ENCODE results near the gene SSBP4.

SSBP4 gene

DNA sequence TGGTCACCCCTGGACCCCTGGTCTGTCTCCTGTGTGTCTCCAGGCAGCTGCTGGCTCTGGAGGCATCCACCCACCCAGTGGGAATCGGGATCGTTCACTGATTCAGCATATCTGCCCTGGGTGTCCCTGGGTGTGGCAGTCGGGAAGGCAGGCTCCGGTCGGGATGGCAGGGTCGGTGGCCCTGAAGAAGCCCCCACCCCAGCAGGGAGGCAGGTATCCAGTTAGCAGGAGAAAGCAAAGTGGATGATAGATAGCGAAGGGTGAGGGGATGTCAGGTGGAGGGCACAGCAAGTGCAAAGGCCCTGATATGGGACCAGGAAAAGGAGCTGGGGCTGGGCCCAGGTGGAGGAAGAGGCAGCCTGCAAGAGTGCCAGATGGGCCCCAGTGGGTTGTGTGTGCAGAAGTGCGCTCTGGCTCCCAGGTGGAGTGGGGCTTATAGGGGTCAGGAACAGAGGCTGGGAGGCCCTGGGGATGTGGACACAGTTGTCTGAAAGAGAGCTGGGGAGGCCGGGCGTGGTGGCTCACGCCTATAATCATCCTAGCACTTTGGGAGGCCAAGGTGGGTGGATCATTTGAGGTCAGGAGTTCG, 2.3 kb downstream of the SSBP4 start:
- no peak for DNase-seq (ENCODE audit: low read depth)

DNA sequence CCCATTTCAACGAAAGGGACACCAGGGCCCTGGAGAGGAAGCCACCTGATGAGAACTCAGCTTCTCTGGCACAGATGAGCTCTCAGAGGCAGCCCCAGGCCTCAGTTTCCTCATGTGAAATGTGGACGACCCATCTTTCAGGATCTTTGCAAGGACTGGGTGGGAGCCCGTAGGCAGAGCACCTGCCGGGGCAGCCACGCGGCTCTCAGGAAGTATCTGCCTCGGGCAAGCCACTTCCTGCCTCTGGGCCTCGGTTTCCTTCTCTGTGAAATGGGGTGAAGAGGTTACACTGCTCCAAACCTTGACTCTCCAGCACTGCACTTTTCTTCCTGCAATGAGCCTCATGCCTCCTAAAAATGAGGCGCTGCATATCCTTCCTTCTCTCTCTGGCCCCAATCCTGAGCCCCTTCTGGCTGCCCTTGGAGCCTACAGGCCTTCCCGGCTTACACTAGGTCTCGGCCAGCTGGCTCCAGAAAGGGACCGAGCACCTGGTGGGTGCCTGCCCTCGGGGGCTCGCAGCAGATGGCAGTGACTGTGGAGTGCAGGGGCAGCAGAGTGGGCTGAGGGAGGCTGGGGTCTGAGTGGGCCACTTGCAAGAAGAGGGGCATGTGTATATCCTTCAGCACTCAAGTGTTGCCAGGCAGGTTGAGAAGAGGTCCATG, 3.5 kb downstream of the SSBP4 start:
- DNase-seq (ENCODE audit: low read depth), result no peak

DNA sequence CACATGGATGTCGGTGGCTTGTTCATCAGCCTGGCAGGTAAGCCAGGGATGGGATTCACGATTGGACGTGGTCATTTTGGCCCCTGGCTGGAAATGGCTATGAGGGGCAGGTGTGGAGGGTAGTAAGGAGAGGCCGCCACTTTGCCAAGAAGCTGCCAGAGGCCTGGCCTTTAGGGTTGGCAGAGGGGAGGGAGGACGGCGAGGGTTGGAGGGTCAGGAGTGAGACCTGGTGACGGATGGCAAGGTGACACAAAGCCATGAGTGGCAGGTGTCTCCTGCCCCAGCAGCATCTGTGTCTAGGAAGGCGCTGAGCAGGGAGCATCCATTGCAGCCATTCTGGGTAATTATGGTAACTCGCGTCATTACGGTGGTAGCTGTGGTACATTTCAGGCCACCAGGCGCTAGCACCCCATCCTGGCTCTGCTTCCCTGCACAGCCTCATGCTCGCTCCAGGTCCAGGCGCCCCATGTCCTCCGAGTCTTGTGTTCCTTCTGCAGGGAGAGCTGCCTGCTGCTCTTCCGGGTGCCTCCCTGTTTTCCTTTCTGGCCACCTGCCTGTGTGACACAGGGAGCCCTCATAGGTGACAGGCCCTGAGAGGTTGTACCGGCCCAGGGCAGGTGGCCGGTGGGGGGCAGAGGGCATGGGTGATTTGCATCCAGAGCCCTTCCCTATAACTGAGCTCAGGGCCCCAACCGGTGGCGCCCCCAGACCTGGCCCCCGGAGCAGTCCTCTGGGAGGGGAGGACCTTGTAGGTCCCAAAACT, 4.2 kb downstream of the SSBP4 start:
- no peak for DNase-seq (ENCODE audit: low read depth)

DNA sequence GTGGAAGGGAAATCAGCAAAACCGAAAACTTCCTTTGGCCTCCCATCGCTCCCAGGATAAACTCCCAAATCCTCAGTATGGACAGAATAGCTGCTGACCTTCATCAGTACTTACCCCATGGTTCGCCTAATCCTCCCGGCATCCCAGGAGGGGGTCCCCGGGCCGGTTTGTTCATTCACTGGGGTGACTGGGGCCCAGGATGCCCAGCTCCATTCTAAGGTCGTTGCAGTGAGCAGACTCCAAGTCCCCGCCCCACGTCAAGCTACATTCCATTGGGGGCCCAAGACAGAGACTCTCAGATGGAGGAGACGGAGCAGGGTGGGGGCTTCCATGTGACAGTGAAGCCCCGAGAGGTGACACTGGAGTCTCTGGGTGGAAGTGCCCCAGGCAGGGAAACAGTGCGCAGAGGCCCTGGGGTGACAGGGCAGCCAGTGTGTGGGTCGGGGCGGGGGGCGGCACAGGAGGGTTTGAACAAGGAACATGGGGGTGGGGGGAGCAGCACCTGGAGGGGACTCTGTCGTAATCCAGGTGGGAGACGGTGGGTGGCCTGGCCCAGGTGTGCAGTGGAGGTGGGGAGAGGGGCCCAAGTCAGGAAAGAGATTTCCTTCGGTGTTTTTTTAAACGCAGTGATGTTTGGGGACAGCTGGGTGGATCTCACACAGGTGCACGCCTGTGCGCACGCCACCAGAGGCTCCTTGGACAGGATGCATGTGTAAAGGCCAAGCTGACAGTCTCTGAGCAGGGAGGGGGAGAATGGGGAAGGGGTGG, 5.1 kb downstream of the SSBP4 start:
- no peak for DNase-seq (ENCODE audit: low read depth)

DNA sequence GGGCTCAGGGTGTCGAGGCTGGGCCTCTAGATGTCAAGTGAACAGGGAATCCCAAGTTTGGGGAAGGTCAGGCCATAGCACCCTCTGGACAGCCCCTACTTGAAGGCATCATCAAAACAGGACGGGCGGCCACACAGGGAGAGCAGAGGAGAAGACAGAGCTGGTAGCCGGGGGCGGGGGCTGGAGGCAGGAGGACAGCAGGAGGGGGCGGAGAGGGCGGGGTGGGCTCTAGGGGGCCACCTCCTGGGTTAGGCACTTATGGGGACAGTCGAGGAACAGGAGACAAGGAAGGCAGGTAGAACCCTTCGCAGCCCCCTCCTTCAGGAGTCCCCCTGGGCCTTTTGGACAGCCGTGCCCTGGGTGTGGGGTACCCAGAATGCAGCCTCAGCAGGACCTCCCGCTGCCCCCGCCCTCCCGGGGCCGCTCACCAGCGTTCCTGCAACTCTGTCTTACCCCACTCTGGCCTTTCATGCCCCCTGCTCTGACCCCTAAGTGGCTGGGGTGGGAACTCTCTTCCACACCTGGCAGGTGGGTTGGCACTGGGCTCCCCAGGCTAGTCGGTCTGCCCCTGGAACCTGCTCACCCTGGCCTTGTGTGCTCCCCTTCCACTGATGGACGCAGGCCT, 5.8 kb downstream of the SSBP4 start:
- DNase-seq (ENCODE audit: low read depth), result no peak

DNA sequence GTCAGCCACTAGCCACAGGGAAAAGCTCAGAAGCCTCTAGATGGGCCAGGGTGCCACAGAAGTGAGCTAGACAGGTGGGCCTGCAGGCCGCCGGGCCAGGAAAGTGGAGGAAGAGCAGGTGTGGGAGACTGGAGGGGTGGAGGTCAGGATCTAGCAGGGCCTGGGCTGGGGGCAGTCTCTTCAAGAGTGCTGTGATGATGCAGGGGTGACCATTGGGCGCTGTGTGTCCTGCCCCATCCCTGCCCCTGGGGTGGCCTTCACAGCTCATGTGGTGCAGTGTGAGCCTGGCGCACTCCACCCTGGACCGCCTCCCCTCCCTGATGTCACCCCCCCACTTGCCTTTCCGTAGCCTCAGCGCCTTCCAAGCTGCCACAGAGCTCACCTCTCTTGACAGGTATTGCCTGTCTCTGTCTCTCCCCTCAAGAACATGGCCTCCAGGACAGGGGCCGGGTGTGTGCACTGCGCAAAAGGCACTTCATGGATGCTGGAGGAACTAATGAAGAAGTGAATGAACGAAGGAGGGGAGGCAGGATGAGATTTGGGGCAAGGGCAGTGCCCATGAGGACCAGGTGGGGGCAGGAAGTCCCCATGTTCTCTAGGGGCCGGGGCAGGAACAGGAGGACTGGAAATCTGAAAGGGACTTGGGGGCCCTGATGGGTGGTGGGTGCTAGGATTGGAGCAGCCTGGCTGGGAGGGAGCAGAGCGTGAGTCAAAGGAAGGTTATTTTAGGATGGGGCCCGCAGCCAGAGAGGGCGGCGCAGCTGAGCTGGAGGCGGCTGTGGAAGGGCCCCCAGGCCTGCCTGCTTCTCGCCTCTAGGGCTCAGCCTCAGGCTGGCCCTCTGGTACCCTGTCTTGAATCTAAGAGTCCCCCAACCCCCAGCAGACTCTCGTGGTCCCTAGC, 6.6 kb downstream of the SSBP4 start:
- DNase-seq (ENCODE audit: low read depth), result no peak

DNA sequence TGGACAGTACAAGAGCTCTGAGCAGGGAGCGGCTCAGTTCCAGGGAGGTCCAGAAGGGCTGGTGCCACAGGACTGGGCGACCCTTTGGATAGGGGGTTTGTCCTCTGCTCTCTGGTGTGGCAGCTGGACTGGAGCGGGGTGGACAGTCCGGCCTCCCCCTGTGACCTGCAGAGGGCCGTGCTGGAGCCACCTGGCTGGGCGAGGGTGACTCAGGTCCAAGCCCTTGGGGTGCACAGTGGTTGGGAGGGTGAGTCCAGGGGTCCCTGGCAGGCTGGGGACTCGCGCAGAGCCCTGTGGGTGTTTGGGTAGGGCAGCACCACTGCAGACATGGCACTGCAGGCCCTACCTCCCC, 7.2 kb downstream of the SSBP4 start:
- DNase-seq (ENCODE audit: low read depth), result no peak

DNA sequence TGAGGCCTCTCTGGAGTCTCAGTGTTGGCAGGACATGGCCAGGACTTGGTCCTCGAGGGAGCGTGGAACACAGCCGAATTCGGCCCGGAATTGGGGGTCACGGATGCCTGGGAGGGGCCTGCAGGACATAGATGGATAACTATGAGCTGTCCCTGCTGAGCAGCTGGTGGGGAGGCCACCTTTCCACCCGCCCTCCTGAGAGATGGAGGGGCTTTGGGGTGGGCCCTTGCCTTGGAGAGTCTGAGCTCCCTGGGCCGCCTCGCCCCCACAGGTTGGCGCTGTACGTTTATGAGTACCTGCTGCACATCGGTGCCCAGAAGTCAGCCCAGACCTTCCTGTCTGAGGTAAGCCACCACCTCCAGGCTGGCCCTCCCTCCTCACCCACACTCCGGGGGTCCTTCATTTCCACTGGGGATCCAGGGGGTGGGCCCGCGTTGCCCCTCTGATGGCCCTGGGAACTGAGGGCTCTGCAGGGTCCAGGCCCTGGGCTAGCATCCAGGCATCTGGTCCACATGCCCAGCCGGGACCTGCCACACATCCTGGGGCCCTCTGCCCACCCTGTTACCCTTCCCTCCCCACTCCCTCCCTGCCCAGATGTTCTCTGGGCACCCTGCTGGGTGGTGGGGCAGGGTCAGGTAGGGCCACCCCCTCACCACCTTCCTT, 8.0 kb downstream of the SSBP4 start:
- DNase-seq (ENCODE audit: low read depth), result no peak

DNA sequence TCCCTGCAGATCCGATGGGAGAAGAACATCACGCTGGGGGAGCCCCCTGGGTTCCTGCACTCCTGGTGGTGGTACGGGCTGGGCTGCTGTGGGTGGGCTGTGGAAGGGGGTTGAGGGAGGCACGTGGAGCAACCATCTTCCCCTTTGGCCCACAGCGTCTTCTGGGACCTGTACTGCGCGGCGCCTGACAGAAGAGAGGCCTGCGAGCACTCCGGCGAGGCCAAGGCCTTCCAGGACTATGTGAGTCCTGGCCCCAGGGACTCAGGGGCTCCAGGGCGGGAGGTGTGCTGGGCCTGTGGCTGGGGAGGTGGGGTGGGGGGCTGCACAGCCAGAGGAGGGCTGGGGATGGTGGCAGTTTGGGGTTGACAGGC, 8.5 kb downstream of the SSBP4 start:
- no peak for DNase-seq (ENCODE audit: low read depth)

DNA sequence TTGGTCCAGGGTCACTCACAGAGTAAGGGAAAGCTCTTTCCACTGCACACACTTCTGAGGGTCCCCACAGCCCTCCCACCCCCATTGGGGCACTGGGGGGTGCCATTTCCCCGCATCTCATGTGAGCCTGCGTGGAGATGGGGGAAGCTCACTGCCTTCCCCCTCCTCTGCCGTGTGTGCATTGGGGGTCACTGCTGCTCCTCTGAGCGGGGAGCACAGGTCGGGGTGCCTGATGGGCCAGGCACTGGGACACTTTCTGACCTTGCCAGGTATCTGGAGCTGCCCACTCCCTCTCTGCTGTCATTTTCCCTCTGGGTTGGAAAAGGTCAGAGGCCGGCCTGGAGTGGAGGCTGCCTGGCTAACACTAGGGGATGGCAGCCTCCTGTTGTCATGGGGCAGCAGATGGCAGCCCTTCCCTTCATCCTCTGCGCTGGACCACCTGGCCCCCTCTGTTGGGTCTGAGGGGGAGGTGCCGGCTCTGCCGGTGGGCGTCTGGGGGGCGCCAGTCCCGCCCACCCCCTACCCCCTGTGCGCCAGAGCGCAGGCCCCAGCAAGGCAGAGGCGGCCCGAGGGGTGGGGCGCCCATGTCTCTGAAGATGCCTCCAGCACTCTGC, 9.1 kb downstream of the SSBP4 start:
- DNase-seq (ENCODE audit: low read depth), result no peak

DNA sequence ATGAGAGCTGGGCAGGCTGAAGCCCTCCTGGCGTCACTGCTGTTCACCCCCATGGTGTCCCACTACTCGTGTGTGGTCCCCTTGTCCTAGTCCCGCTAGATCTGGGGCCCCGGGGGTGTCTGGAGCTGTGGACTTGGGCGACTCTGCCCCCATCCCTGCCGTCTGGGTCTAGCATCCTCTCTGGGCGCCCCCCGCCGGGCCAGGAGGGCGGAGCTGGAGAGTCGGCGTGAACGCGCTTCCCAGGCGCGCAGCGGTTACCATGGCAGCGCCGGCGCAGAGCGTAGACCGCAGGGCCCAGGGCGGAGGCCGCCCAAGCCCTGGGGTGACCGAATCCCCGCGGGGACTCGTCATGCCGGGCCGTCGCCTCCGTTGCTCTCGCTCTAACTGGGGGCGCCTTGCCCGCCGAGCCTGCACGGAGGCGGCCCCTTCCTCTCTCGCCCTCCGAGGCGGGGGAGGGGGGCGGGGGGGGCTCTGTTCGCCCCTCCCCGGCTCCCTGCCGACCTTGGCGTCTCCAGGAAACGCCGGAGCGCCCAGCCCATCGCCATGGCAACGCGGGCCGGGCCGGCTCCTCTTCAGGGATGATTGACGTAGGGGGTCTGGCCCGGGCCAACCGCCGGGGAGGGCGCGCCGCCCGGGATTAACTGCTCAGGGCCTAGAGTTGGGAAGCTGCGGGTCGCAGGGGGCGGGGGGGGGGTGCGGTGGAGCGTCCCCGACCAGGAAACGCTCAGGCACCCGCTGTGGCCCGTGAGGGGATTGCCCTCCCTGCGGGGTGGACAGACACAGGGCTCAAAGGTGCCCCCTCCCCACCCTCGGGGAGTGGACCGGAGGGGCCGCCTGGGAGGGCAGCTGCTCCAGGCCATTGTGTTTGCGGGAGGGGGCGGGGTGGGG, 9.8 kb downstream of the SSBP4 start:
- peak; percentile 69 for DNase-seq (ENCODE audit: low read depth)

DNA sequence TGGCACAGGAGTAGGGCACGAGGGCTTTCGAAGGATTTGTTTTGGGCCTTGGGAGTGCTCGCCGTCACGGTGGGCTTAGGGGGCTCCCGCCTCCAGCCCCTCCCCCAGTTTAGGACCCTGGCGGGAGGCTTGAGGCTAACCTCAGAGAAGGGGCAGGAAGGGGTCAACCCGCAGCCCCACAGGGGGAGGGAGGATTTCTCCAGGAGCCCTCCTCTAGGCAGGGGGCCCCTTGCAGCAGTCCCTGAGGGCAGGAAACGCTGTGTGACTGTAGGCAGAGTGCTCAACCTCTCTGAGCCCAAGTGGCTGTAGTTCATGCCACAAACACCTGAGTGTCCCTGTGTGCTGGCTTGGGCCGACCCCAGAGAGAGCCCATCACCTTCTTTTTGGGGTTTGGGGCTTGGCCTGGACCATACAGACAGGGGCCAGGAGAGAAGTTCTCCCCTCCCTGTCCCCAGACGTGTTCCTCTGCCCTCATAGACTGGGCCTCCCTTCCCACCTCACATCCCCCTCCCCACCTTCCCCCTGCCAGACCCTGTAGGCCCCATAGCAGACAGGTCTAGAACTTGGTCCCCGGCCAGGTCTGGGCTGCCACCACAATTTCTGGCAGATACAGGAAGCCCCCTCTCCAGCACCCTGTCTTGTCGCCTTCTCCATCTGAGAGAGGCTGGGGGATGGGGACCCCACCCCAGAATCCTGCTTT, 10.7 kb downstream of the SSBP4 start:
- DNase-seq (ENCODE audit: low read depth), result no peak

DNA sequence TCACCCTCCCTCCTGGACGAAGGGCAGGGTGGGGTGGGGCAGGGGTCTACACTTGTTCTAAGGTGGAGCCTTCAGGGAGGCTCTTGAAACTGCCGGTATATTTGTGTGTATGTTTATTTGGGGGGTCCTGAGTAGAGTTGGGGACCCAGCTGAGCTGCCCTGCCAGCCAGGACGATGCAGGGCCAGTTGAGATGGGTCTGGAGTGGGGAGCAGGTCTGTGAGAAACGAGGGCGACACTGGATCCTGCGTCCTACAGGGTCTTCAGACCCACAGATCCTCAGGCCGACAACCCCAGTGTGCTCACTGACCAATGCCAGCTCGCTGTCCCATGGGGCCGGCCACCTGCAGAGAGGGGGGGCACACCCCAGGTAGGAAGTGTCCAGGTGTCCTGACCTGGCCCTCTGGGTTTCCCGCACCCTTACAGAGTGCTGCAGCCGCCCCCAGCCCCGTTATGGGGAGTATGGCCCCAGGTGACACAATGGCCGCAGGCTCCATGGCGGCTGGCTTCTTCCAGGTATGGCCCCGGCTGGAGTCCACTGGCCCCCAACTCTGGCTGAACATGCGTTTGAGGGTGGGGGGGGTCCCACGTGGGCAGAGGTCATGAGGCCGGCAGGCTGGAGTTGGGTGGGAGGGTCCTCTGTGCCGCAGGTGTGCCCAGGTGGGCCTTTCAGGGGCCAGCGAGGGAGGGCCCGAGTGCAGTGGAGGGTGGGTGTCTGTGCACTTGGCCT, 11.4 kb downstream of the SSBP4 start:
- DNase-seq (ENCODE audit: low read depth), result no peak

DNA sequence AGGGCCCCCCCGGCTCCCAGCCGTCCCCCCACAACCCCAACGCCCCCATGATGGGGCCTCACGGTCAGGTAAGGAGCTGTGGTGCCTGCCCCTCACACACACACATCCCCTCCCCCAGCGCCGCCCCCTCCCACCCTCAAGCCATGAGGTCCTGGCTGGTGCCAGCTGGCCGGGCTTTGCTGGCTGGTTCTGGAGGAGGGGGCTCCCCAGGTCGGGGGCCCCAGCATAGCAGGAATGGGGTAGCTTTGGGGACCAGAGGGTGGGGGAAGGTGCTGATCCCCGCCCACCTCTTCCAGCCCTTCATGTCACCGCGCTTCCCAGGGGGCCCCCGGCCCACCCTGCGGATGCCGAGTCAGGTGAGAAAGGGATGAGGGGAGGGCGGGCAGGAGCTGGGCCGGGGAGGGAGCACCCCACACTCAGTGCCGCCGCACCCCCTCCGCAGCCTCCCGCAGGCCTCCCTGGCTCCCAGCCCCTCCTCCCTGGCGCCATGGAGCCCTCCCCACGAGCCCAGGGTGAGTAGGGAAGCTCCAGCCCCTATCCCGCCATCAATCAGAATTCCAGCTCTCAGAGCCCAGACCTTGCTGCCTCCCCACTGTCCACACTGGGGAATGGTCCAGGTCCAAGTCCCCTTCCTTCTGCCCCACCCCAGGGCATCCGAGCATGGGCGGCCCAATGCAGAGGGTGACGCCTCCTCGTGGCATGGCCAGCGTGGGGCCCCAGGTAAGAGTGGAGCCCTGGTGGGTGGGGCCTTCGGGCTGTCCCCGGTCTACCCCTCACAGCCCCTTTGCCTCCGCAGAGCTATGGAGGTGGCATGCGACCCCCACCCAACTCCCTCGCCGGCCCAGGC, 12.4 kb downstream of the SSBP4 start:
- no peak for DNase-seq (ENCODE audit: low read depth)

DNA sequence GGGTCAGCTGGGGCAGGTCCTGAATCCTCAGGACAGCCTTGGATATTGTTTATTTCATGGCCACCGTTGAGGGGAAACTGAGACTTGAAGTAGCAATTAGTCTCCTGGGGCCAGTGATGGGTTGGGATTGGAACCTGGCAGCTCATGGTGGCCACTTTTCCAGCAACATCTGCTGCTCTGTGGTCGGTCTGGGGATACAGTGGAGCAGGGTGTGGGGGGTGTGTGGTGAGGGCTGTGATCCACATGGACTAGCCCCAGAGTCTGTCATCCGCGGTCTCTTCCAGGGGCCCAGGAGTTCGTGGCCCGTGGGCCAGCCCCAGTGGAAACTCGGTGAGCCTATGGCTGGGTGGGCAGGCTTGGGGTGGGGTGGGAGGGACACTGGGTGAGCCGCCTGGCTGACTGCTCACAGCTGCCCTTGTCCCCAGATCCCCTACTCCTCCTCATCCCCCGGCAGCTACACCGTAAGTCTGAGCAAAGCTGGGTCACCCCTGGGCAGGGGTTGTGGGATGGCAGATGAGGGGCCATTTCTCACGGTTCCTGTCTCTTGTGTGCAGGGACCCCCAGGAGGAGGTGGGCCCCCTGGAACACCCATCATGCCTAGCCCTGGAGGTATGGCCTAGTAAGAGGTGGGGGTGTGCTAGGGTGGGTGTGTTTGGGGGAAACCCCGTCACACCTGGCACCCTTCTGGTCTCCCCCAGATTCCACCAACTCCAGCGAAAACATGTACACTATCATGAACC, 13.2 kb downstream of the SSBP4 start:
- DNase-seq (ENCODE audit: low read depth), result no peak

DNA sequence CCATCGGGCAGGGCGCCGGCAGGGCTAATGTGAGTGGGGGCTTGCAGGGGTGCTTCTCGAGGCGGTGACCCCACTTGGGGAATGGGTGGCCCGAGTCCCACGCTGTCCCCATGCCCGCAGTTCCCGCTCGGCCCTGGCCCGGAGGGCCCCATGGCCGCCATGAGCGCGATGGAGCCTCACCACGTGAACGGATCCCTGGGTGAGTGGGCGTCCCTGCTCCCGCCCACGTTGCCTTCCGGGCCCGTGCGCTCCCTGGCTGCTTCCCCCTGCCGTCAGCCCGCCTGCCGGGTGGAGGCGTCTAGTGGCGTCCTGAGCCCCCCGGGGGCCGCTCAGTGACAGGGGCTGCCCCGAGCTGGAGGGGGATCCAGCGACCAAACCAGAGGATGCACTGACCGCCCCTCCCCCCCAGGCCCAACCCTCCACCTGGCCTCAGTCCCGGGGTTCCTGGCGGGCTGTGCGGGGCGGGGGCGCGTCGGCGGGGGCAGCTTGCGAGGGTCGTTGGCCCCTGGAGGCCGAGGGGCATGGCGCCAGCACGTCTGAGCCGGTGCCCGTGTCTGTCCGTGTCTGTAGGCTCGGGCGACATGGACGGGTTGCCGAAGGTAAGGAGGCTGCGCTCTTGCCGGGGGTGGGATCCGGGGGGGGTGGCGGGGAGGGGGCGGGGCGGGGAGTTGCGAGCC, 14.0 kb downstream of the SSBP4 start:
- no peak for DNase-seq (ENCODE audit: low read depth)
